LNCAP (cell line): ENCODE measurements around the gene THAP12.

Source experiments
- TF ChIP-seq, protein P1 (sequence below): fragments of 450-650 bp; IDR thresholded peaks from 2 replicates; pipeline ENCODE4 v1.5.1; 2017; ENCODE audit warnings: mild to moderate bottlenecking

Gene THAP12

DNA sequence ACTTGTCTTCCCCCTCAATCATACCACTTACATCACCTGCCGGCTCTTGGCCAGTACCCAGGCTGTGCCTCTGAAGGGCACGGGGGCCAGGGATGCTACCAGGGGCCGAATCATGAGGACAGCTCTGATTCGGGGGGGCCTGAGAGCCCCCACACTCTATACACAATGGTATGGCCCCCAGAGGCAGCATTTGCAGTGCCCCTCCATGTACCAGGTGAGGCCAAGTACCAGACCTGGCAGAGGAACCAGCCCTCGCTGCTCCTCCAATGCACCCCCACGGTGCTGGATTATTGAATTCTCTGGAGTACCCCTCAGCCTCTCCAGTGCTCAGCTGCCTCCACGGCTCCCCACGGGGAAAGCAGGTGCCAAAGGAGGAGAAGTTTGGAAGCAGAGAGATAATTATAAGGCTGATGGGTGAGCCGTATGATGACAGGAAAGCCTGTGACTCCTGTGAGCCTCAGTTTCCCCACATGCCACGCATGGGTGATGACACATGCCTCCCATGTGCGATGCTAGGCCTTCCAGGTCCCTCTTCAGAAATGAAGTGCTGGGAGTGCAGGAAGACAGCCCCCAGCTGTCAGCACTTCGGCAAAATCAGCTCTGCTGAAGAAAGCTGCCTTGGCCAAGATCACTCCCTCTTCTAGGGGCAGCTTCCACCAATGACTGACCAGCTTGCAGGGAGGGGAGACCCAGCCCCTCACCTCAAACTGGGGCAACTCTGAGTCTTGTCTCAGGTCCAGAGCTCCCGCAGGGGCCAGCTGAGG is 69.9 kb downstream of the THAP12 start:
- TF ChIP-seq, protein P1, sequence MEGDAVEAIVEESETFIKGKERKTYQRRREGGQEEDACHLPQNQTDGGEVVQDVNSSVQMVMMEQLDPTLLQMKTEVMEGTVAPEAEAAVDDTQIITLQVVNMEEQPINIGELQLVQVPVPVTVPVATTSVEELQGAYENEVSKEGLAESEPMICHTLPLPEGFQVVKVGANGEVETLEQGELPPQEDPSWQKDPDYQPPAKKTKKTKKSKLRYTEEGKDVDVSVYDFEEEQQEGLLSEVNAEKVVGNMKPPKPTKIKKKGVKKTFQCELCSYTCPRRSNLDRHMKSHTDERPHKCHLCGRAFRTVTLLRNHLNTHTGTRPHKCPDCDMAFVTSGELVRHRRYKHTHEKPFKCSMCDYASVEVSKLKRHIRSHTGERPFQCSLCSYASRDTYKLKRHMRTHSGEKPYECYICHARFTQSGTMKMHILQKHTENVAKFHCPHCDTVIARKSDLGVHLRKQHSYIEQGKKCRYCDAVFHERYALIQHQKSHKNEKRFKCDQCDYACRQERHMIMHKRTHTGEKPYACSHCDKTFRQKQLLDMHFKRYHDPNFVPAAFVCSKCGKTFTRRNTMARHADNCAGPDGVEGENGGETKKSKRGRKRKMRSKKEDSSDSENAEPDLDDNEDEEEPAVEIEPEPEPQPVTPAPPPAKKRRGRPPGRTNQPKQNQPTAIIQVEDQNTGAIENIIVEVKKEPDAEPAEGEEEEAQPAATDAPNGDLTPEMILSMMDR, result no peak

DNA sequence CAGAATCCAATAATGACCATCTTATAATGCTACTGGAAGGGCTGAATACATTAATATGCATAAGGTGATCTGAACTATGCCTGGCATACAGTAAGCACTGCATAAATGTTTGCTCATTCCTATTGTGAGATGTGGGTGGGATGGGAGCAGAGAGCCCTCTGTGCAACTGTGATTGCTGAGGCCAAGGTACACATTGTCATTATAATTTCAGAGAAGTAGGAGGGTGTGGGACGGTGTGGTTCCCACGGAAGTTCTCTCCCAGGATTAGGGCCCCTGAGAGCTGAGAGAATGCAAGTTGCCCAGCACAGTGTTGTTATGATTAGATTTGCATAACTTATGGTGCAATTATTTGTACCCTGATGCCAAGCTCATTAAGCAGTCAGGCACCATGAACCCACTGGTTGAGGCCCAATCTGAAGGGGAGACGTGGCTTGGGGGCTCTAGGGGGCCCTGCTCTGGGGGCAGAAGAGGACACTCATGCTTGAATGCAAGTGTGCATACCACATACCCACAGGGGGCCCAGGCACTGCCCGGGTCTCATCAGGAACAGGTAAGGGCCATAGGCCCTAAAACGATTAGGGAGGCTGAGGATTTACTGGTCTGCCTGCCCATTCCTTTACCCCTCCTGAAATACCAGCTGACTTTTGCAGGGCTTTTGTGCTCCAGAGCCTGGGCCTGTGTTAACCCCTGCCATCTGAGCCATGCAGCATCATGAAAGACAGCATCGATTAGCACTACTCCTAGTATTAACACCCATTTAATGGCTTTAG is 72.8 kb downstream of the THAP12 start:
- TF ChIP-seq, protein P1, result no peak

DNA sequence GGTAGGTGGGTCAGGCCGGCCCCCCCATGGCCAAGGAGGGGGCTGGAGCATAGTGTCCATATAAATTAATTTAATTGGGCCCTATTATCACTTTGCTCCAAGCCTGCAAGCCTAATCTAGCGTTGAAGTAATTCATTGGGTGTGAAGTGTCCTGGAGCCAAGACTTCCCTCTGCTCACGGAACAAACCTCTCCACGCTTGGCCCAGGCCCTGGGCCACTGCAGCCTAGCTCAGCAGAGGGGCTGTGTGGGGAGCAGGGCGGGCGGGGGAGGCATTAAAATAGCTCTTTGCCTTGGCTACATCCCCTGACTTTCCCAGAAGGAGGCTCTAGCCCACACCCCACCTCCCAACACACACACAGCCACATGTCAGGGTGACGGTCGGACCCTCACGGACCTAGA is 73.5 kb downstream of the THAP12 start:
- TF ChIP-seq, protein P1, result no peak

DNA sequence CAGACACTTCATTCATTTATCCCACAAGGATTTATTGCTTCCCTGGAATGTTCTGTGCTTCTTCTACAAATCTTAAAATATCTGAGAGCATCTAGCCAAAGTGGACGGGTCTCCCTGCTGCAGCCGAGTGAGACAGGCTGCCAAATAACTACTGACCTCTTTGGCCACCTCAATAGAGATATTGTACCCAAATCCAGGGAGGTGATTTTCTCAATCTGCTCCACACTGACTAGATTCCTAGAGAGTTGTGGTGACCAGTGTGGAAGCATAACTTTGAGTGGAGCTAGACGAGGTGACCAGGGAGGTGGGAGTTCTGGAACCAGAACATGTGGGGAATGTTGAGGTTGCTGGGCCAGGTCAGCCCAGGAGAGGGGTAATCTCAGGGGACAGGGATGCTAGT is 77.5 kb downstream of the THAP12 start:
- TF ChIP-seq, protein P1, result no peak

DNA sequence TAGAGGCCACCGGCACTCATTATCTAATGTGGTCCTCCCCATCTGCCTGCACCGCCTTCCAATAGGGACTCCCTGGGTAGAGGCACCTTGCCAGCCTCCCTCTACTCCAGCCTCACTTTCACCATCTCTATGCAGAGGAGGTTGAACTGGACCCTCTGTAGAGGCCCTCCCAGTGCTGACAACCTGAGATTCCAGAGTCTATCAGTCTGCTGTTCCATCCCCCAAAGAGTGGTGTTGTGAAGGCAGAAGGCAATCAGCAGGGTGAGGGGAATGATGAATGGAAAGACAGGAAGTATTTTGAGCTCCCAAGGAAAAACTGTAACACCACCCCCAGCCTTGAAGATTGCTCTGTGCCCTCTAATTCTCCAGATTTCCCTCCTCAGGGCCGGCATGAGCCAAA is 77.9 kb downstream of the THAP12 start:
- TF ChIP-seq, protein P1, result no peak
